ENCODE results near the gene ANO10.
"Not testable (repeated sequence)": the region's sequence is repeated elsewhere in the genome, so short reads cannot be mapped to it uniquely, and the experiment has no call there.

Gene ANO10

DNA sequence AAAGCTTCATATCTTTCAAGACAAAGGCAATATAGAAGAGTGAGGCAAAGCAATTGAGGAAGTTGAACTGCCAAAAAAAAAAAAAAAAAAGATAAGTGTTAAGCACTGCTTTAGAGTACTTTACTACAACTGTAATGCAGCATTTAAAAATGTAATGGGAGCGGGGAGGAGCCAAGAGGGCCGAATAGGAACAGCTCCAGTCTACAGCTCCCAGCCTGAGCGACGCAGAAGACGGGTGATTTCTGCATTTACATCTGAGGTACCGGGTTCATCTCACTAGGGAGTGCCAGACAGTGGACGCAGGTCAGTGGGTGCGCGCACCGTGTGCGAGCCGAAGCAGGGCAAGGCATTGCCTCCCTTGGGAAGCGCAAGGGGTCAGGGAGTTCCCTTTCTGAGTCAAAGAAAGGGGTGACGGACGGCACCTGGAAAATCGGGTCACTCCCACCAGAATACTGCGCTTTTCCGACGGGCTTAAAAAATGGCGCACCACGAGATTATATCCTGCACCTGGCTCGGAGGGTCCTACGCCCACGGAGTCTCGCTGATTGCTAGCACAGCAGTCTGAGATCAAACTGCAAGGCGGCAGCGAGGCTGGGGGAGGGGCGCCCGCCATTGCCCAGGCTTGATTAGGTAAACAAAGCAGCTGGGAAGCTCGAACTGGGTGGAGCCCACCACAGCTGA, 56.0 kb downstream of the ANO10 start:
- not testable (repeated sequence) for DNase-seq

DNA sequence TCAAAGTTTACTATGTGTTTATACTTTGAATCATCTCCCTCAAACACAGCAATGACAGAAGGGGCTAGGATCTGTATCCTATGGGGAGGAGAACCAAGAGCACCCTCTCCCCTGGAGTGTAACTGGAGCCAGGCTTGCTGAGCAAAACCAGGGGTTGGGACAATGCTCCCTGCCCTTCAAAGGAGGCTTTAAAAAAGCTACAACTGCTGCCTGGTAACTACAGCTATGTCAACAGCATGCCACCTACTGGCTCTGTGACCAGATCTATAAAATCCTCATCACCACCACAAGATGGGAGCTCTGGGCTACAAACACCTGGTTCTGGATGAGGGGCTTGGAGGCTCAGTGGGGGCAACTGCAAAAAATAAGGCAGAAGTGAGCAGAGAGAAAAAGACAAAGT, 61.9 kb downstream of the ANO10 start:
- DNase-seq = no peak

DNA sequence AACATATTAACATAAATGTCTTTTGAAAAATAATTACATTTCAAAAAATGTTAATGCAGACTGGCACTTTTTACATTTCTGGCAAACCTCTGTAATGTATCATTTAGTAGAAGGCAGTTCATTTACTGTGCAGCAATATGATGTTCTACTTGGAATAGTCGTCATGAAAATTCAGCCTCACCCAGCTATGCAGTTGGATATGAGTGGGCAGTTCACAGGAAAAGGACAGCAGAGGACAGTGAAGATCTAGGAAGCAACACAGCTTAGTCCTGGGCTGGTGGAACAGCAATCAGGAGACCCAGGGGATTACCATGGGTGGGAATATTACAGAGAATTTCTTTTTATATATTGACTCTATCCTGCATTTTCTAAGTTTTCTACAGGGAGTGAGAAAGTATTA, 63.6 kb downstream of the ANO10 start:
- no peak for DNase-seq

DNA sequence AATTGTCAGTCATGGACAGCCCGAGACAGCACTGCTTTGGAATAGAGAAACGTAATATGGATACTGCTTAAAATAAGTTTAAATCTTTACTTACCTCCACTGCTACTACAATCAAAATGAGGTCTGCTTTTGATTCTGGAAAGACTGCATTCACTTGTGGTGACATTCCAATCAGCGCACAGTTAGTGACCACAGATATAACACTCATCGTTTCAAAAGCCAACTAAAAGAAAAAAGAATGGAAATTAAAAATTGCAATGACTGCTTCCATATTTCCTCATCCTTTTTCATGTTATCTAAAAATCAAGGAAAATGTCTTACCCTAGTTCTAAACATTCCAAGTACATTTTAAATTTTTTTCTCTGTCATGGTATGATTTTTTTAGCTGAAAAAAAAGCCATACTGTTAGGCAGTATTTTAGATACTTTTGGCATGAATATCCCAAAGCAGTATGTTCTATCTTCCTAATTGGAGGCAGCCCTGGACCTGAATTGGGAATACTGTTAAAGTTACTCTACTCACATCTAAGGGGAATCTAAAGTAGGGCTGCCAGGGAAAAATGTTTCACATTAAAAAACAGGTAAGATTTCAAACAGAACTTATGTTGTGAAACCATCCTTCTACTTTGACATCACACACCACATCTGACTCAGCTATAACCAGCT, 72.1 kb downstream of the ANO10 start:
- DNase-seq = no peak

DNA sequence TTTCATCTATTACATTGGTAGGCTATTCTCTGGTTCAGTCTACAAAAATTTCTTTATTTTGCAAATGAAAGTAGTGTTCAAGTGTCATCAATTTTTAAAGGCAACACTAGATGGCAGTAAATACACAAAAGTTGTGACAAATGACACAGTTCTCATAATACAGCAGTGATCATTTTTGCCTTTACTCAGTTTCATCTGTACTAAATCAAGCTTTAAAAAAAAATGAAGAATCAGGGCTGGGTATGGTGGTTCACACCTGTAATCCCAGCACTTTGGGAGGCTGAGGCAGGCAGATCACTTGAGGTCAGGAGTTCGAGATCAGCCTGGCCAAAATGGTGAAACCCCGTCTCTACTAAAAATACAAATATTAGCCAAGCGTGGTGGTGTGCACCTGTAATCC, 77.5 kb downstream of the ANO10 start:
- peak; percentile 1 for DNase-seq

DNA sequence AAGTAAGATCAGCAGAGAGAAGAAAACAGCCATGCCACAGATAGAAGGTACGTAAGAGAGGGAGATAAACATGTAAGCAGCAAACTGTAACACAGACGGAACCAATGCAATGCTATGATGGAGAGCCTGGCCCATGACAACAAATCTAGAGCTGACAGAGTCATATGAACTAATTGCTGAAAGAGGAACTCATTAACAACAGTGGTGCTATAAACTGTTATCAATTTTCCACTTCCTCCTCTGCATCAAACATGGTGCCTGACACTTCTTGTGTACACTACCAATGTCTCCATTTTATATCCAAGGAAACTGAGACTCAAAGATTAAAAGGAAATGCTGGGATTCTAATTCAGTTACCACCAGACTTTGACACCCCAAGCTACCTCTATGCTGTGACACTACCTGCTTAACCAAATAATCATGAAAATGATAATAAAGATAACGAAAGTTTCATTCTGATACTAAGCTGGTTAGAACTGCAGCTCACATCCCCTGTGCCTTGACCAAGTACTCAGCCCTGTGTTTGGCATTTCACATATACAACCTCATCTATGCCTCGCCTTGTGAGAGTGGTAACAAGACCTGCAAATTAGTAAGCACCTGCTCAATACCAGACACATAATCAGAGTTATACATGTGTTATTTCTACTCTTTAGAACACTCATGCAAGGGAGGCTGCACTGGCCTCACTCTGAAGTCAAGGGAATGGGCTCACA, 79.3 kb downstream of the ANO10 start:
- DNase-seq = no peak

DNA sequence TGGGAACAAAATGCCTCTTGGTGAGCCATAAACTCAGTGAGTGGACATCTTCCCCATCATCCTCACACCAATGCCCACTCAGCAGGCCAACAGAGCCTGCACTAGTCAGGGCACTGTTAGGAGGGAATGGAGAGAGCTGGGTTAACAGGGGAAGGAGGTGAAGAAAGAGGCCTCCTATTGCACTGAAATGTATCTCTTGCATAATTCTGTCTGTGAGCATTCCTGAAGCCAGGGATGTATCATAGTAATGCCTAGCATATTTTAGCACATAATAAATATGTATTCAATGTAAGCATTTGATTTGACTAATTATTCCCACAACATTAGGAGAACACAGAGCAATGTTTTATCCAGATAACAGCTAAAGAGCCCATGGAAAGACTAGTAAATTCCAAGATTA, 81.2 kb downstream of the ANO10 start:
- DNase-seq = no peak

DNA sequence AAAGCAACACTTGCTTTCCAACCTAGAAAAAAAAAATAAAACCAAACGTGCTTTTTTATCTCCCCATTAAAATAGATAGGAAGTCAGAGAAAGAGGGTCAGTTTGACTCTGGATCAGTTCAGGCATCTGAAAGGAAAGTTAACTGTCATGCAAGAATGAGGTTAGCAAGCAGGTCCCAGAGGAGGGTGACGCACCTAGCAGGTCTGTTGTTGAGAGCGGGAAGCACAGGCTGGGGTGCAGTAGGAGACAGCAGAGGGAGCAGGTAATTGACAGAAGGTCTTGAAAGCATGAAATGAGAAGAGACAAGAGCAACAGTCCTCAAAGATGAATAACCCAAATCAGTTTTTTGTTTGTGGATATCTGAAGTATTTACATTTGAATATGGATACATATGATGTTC, 82.5 kb downstream of the ANO10 start:
- DNase-seq = no peak

DNA sequence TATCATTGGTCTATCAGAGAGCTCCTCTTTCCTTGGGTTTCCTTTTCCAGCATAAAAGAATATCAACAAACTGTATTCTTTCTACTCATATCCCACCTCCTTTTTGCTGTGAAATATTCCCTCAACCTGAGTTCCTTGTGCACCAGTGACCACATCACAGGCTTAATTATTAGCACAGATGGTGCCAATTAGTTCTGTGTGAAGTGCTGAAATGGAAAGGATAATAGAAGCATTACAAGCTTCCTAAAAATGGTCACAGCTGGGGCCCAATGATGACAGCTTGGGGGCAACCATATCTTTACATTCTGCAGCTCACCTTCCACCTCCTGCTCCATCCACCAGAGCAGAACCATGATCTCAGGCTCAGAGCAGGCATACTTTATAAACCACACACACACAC, 84.6 kb downstream of the ANO10 start:
- DNase-seq = no peak

DNA sequence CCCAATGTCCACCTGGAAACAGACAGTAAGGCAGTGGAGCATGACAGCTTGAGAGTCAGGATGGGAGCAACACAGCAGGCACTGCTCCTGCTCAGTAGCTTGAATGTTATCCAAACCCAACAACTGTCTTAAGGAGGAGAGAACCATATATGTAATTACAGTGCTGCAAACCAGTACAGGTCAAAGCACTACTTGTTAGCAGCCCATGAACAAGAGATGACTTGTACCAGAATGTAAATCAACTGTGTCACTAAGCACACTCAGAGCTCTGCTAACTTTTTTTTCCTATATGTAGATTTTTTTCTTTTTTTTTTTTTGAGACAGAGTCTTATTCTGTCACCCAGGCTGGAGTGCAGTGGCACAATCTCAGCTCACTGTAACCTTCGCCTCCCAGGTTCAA, 87.1 kb downstream of the ANO10 start:
- DNase-seq = no peak

DNA sequence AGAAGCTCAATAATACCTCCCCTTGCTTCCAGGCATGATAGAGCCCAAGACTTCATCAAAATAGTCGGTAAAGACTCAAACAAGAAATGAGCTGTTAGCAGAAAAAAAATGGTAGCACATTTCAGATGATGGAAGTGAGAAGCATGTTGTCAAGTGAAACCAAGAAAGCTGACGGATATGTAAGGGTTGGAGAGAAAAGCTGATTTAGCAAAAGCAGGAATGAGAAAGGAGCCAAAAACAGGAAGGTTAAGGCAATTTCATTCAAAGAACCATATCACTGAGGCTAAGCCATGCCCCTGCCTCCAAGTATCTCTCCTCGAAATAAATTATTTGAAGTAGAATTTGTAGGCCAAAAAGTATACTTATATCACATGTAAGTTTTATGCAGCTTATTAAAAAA, 88.8 kb downstream of the ANO10 start:
- DNase-seq = no peak

DNA sequence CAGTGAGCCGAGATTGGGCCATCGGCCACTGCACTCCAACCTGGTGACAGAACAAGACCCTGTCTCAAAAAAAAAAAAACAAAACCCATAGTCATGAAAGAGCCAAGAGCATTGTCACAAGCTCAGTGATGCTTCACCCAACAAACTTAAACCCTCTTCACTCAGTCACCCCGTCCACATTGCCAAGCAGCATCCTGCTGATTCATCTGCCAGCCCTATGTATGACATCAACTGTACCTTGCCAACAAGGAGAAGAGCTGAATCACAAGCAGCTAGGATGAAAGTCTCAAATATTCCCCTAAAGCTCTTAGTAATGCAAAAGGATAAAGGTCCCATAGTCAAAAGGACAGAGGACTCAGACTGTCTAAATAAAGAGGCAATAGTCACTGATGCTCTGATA, 90.0 kb downstream of the ANO10 start:
- no peak for DNase-seq

DNA sequence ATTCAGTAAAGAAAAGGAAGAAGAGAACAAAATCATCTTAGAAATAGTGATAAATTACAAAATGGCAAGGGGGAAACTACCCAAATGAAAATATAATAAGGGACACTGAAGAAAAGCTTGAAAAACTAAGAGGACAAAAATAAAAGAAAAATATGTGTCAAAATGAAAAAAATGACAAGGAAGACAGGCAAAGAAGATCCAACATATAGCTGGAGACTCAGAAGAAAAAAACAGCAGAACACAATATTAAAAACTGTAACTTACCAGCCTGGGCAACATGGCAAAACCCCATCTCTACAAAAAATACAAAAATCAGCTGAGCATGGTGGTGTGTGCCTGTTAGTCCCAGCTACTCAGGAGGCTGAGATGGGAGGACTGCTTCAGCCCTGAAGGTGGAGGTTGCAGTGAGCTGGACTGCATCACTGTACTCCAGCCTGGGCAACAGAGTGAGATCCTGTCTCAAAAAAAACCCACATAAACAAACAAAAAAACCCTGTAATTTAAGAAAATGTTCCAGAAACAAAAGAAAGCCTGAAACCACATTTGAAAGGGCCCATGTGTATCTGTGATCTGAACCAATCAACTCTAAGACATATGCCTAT, 93.2 kb downstream of the ANO10 start:
- no peak for DNase-seq

DNA sequence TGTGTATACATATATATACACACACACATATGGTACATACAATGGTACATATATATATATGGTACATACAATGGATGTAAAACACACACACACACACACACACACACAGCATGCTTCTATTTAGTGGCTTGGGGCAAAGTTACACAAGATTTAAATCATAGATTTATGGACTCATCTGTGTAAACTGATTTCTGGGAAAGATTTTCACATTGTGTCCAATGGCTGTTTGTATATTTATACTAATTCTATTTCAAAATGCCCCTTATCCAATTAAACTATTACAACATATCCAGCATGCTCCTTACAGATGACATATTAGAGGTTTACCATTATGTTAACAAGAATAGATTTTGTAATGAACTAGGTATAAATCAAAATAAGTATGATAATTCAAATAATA, 94.9 kb downstream of the ANO10 start:
- DNase-seq = no peak

DNA sequence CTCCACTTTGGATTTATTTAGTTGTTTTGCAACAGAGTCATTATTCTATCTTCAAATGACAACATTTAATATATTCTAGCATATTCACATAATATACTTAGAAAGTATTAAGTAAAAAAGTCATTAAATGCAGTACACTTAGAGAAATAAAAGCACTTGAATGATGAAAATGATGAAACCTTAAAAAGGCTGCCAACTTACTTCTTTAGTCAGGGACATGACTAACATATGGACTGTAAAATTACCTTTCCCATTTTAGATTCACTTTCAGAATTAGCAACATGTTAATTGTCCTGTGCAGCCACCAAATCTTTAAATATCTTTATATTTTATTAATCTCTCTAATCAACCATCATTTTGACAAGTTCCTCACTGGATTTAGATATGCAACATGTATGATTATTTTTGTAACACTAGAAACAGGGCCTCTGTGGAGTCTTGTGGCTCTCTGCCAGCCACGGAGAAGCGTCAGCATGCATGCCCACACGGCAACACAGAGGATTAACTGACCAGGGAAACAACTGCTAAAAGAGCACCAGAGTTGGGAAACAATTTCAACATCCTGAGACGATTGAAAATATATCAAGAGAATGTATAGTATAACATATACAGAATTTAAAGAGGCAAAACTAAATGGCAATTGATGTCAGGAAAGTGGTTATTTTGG, 95.7 kb downstream of the ANO10 start:
- no peak for DNase-seq

DNA sequence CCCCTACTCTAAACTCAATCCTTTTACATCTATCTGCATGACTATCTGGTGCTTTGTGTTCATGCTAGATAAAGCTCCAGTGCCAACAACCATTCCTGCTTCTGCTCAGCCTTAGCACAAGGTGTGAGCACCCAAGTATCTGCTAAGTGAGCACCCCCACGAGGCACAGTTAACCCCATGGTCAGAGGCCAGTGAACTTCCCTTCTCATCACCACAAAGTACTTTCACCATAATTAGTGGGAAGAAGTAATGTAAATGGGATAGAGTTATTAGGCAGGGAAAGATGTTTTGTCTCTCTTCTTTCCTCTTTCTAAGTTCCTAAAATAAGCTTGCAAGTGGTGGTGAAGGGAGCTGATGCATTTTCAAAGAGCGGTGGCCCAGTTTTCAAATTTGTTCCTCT, 96.4 kb downstream of the ANO10 start:
- DNase-seq = no peak

DNA sequence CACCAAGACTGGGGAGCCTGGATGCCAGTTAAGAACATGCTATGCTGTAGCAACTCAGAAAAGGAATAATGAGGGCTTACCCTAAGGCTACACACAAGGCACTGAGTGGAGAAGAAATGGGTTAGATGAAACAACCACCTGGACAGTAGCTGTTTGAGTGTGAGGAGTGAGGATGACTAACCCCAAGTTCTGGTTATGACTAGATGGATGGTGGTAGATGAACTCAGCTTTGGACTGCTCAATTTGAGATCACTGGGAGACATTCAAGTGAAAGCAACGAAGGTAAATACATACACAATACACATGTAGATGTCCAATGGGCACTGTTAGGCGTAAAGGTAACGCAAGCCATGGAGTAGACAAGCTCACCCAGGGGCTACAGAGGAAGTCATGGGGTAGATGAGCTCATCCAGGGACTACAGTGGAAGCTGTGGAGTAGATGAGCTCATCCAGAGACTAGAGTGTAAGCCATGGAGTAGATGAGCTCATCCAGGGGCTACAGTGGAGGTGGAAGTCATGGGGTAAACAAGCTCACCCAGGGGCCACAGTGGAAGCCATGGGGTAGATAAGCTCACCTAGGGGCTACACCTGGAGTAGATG, 98.3 kb downstream of the ANO10 start:
- no peak for DNase-seq

DNA sequence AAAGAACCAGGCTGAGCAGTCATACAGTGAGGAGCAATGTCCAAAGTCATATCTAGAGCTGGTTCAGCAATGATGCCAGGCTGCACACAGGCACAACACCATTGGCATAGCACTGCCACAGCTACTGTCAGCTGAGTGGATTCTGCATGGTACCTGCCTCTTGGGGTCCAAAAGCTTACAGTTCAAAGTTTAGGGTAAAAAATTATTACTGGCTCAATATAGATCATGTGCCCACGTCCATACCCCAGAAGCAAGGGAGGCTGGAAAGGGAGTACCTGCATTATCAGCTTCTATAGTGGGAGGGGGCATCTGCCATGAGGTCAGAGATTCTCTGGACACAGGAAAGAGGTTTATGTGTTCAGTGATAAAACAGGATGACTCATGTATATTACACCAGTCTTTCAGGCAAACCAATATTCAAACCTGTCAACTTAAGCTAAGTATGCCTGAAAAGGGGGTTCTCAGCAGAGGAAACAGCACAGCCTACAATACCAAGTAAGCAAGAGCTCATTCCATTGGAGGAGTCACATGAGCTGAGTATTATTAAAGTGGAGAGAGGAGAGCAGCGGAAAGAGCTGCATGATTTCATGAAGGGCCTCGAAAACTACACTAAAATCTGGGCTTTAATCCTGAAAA, 99.0 kb downstream of the ANO10 start:
- no peak for DNase-seq

DNA sequence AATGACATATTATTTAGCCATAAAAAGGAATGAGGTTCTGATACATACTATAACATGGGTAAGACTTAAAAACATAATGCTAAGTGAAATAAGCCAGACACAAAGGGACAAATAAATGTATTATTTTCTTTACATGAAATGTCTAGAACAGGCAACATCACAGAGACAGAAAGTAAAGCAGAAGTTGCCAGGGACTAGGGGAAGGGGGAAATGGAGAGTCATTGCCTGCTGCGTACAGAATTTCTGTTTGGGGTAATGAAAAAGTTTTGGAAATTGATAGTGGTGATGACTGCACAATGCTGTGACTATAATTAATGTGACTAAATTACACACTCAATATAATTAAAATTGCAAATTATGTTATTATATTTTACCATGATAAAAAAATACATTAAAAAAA, 99.9 kb downstream of the ANO10 start:
- DNase-seq = no peak

DNA sequence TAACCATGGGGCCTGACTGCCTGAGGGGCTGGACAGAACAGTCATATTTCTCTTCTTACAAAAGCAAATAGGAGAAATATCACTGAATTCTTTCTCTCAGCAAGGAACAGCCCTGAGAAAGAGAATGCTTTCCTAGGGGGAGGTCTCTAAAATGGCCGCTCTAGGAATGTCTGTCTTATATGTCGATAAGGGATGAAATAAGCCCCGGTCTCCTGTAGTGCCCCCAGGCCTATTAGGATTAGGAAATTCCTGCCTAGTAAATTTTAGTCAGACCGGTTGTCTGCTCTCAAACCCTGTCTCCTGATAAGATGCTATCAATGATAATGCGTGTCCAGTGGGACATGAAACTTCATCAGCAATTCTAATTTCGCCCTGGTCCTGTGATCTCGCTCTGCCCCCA, 103.3 kb downstream of the ANO10 start:
- DNase-seq = not testable (repeated sequence)

DNA sequence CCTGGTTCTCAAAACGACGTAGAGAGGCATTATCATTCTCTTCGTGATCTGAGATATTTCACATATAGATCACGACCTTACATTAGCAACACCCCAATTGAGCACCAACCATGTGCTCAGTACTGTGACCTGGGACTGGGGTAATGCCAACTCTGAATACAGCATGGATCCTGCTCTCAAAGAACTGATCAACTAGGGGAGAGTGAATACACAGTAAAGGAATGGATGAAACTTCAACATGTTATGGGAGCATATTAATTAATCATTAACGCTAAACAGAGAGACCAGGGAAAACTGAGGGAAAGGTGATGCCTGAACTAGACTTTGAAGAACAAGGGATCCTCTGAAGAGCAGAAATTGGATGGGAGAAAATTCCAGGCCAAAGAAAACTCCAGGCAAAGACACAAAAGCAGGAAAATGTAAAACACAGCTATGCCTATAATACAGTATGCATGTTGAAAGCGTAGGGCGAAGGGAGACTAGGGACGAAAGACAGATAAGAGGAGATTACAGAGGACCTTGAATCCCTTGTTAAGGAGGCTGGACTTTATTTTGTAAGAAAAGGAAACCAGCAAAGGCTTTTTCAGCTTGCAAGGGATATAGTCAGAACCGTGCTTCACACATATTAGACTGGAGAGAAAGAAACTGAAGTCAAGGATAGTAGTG, 105.7 kb downstream of the ANO10 start:
- DNase-seq = no peak

All from NCI-H1105 (cell line).